ENCODE data around the gene CUZD1. TPM values are rescaled to one million over a fixed set of nuclear protein-coding genes. Genes with fewer than 3 reads are reported as not detected.

The CUZD1 gene
- total and polyA plus RNA-seq, 9 of the 15 experiments (the other 6 are each of a cell fraction or from before 2014, with no cell fraction given) = 0.51 to 1.7 (median 1.1) TPM

DNA sequence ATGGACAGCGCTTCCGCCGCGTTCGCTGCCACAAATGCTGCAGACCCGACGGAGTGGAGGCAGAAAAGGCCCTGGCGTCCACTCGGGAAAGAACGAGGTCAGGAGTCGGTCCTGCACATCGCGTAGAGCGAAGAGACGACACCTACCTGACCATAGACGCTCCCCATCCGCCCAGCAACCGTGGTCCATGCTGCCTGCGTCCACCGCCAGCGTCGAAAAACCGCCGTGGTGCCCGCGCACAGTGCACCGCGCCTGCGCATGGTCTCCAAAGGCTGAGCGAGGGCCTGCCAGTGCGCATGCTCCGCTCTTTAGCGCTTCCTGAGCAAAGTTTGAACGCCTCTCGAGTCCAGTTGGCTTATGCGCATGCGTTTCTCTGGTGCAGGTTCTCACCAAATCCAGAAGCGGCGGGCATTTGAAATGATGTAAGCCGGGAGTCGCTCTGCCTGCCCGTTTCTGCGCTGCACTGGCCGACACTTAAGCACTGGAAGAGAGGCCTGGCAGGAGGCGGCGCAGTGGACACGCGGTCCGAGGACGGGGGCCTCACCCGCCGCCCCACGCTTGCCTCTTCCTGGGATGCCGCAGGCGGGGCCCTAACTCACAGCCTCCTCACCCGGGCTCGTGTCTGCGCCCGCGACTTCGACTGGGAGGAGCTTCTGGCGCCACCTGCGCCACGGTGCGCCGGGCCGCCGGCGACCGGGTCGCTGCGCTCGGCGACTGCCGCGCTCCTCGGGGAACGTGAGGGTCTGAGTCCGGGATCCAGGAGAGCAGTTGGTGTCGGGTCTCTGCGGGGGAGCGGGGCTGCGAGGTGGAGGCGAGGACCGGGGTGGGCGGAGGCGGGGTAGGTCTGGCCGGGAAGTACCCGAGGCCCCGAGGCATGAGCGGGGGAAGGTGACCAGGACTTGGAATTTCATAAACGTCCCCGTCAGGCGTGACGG, 33.9 kb upstream of the CUZD1 start, which contains the start of gene FAM24B (continued):
- TF ChIP-seq, protein P1, sequence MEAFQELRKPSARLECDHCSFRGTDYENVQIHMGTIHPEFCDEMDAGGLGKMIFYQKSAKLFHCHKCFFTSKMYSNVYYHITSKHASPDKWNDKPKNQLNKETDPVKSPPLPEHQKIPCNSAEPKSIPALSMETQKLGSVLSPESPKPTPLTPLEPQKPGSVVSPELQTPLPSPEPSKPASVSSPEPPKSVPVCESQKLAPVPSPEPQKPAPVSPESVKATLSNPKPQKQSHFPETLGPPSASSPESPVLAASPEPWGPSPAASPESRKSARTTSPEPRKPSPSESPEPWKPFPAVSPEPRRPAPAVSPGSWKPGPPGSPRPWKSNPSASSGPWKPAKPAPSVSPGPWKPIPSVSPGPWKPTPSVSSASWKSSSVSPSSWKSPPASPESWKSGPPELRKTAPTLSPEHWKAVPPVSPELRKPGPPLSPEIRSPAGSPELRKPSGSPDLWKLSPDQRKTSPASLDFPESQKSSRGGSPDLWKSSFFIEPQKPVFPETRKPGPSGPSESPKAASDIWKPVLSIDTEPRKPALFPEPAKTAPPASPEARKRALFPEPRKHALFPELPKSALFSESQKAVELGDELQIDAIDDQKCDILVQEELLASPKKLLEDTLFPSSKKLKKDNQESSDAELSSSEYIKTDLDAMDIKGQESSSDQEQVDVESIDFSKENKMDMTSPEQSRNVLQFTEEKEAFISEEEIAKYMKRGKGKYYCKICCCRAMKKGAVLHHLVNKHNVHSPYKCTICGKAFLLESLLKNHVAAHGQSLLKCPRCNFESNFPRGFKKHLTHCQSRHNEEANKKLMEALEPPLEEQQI (IDR thresholded peaks at IDR 0.05) = no peak
- TF ChIP-seq, protein P2, sequence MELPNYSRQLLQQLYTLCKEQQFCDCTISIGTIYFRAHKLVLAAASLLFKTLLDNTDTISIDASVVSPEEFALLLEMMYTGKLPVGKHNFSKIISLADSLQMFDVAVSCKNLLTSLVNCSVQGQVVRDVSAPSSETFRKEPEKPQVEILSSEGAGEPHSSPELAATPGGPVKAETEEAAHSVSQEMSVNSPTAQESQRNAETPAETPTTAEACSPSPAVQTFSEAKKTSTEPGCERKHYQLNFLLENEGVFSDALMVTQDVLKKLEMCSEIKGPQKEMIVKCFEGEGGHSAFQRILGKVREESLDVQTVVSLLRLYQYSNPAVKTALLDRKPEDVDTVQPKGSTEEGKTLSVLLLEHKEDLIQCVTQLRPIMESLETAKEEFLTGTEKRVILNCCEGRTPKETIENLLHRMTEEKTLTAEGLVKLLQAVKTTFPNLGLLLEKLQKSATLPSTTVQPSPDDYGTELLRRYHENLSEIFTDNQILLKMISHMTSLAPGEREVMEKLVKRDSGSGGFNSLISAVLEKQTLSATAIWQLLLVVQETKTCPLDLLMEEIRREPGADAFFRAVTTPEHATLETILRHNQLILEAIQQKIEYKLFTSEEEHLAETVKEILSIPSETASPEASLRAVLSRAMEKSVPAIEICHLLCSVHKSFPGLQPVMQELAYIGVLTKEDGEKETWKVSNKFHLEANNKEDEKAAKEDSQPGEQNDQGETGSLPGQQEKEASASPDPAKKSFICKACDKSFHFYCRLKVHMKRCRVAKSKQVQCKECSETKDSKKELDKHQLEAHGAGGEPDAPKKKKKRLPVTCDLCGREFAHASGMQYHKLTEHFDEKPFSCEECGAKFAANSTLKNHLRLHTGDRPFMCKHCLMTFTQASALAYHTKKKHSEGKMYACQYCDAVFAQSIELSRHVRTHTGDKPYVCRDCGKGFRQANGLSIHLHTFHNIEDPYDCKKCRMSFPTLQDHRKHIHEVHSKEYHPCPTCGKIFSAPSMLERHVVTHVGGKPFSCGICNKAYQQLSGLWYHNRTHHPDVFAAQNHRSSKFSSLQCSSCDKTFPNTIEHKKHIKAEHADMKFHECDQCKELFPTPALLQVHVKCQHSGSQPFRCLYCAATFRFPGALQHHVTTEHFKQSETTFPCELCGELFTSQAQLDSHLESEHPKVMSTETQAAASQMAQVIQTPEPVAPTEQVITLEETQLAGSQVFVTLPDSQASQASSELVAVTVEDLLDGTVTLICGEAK (IDR thresholded peaks at IDR 0.05) = 0 out of 2 replicates have a peak, but pooled peaks have one; percentile 24
- TF ChIP-seq, protein P2 (CRISPR knock-in tag; IDR thresholded peaks at IDR 0.05) = no peak
- TF ChIP-seq BRF1 (IDR thresholded peaks at IDR 0.05; ENCODE audit: borderline replicate concordance, extremely low read depth, insufficient read length) = no peak
- no peak for TF ChIP-seq ZSCAN32 (CRISPR knock-in tag; IDR thresholded peaks at IDR 0.05)
- TF ChIP-seq, protein P3, sequence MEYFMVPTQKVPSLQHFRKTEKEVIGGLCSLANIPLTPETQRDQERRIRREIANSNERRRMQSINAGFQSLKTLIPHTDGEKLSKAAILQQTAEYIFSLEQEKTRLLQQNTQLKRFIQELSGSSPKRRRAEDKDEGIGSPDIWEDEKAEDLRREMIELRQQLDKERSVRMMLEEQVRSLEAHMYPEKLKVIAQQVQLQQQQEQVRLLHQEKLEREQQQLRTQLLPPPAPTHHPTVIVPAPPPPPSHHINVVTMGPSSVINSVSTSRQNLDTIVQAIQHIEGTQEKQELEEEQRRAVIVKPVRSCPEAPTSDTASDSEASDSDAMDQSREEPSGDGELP (CRISPR knock-in tag; IDR thresholded peaks at IDR 0.05; ENCODE audit: borderline replicate concordance) = peak; percentile 52; the same call in 1 of the 2 replicates
- no peak for TF ChIP-seq PCBP1 (IDR thresholded peaks at IDR 0.05; ENCODE audit: low read depth, low read length, poor library complexity, severe bottlenecking)
- TF ChIP-seq, protein P4, sequence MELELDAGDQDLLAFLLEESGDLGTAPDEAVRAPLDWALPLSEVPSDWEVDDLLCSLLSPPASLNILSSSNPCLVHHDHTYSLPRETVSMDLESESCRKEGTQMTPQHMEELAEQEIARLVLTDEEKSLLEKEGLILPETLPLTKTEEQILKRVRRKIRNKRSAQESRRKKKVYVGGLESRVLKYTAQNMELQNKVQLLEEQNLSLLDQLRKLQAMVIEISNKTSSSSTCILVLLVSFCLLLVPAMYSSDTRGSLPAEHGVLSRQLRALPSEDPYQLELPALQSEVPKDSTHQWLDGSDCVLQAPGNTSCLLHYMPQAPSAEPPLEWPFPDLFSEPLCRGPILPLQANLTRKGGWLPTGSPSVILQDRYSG (tag; conservative IDR thresholded peaks at IDR 0.05; ENCODE audit: low read depth) = no peak
- no peak for TF ChIP-seq NCOA2 (IDR thresholded peaks at IDR 0.05; ENCODE audit: partially characterized antibody in 2 of 2)
- no peak for TF ChIP-seq MAFK (IDR thresholded peaks at IDR 0.05; ENCODE audit: low read length)
- TF ChIP-seq, protein P5, sequence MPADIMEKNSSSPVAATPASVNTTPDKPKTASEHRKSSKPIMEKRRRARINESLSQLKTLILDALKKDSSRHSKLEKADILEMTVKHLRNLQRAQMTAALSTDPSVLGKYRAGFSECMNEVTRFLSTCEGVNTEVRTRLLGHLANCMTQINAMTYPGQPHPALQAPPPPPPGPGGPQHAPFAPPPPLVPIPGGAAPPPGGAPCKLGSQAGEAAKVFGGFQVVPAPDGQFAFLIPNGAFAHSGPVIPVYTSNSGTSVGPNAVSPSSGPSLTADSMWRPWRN (IDR thresholded peaks at IDR 0.05; ENCODE audit: low read depth) = no peak
